HG02885 (cell line): ENCODE data around the gene RASL11B.

ENCODE experiments used
- ATAC-seq: cut with Tn5 transposase; IDR thresholded peaks from one replicate; pipeline ENCODE4 v1.9.1; 2021; ENCODE audit warnings: mild to moderate bottlenecking; ENCODE audit not compliant: unreplicated experiment, poor library complexity

Gene RASL11B

GRCh38 chr4:52842792-52843191 lies 19.3 kb upstream of the RASL11B start:
- no peak for ATAC-seq

- ATAC-seq = no peak
These were observed 18.8 kb upstream of the RASL11B start for GRCh38 chr4:52843351-52843750.

DNA sequence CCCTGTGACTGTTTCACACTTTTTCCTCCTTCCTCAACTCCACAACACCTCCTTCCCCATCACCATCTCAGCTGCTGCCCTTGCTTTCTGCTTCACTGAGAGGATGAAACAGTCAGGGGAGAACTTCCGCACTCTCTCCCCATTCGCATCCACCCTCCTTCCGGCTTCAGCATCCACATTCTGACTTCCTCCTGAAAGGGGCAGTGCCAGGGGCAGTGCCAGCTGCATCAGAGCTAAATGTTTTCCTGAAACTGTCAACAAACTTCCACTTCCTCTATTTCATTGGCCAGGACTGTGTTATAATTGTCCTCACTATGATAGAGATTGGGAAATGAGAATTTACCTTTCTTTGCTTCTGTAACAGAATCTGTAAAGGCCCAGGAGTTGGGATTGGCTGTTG lies 18.2 kb upstream of the RASL11B start:
- peak; percentile 52 for ATAC-seq

DNA sequence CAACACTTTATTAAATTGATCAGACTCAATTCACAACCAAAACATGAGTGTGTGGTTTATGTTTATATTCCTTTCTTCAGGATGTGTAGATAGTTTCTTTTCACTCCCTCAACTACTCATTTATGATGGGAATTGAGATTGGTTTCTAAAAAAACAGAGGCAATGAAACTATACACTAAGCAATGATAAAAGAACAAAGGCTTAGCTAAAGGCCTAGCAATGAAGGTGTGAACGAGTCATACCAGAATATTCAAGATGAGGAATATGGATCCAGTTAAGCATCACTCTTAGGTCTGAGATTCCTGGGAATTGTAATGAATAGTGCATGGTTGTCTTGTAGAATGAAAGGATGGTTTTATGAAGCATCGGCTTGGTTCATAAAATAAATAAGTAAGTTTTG lies 17.5 kb upstream of the RASL11B start:
- ATAC-seq = no peak

DNA sequence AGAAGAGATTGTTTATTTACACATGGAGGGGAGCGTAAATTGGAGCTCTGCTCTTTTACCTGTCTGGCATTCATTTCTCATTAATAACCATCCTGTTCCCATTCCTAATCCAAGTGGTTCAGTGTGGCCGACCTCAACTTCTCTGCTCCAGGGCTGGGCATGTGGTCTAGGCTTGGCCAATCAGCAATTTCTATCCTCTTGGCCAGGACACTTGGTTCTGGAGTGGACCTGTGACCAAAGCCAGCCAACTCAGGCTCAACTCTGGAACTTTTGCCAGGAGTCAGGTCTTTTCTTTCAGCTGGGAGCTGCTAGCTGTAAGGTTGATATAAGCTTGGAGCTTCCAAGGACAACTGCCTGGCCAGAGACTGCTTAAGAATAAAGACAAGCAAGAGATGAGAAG lies 15.6 kb upstream of the RASL11B start:
- ATAC-seq = no peak

GRCh38 chr4:52848254-52848653 lies 13.9 kb upstream of the RASL11B start:
- ATAC-seq = no peak

DNA sequence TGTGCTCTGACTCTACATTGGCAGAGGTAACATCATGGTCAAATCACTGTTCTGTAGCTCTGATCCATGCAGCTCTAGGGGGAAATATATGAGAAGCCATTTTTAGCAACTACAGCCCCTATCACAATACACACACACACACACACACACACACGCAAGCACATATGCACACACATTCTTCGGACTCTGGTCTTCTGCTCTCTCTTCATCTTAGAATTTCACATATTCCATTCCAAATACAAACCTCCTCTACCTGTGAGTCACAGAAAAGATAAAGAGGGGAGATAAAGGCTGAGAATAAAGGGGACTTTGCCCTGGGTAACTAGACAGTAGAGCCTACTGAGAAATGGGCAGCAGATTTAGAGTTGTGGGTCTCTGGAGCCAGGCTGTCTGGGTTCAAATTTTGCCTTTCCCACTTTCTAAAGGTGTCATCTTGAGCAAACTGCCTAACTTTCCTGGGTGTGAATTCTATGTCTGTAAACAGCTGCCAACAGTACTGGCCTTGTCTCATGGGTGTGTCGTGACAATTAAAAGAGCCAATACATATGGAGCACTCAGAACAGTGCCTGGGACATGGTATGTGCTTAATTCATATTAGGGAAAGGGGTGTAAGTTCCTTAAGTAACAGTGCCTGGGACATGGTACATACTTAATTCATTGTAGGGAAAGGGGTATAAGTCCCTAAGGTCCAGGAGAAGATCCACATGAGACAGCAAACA lies 11.6 kb upstream of the RASL11B start:
- ATAC-seq = no peak

GRCh38 chr4:52852041-52852440 lies 10.1 kb upstream of the RASL11B start:
- ATAC-seq = no peak

DNA sequence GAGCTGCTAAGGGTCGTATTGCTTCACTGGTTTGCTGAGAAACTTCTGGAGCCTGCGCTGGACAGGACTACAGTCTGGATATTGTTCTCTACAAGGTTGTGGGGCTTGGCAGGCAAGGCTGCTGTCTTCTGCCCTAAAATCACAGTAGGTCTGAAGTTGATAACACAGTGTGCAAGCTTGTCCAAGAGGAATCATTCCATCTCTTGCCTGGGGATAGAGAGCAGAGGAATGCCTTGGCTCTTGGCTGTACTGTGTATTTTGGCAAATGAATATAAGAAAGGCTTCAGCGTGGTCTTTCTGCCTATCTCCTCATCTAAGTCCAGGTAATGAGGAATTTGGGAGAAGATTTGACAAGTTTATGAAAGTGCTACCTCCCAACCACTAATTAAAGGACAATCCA lies 9.4 kb upstream of the RASL11B start:
- ATAC-seq = no peak

- ATAC-seq = no peak
These were observed 8.8 kb upstream of the RASL11B start for GRCh38 chr4:52853351-52853750.

GRCh38 chr4:52856801-52857200 lies 5.3 kb upstream of the RASL11B start:
- ATAC-seq = no peak

DNA sequence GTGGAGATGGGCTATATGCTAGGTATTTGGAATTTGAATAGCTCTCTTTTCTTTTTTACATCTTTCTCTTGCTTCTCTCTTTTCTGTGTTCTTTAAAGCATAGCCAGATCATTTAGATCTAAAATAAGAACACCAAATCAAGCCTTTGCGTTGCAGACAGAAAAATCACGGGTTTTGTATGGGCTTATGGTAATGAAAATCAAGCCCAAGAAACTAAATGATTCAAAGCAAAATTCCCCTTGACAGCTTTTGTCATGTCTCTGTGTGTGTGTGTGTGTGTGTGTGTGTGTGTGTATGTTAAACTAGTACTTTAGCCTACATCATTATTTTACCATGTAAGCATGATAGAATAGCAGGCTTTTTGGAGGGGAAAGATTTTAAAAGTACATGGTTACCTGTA lies 1.8 kb upstream of the RASL11B start:
- no peak for ATAC-seq

DNA sequence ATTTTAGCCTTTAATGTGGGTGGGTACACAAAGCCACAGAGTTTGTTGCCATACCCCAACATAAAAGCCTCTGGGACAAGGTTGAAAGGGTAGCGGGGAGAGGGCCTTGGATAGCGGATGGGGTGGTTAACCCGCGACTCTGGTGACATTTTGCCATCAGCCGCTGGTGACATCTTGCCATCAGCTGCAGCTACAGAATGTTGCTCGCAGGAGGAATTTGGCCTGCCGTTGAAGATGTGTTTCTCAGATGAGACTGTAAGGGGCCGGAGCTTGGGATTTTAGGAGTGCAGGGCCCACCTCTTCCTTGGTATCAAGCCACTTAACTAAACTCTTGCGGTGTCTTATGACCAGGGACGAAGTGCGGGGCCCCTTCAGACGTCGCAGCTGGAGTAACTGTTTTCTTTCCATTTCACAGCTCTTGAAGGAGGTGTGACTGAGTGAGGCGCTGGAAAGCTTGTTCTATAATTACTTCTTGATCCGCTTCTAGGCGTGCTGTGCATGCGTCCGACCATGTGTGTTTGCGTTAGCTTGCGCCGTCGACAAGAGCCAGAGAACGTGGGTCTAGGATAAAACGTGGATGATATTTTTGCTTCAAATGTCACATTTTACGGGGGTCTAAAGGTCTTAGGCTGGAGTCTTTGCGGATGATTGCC lies 820 bp upstream of the RASL11B start:
- no peak for ATAC-seq

GRCh38 chr4:52862639-52863161 lies 583 bp downstream of the RASL11B start:
- ATAC-seq = no peak

- no peak for ATAC-seq
These were observed 1.2 kb downstream of the RASL11B start for GRCh38 chr4:52863324-52863723.

GRCh38 chr4:52864793-52865192 lies 2.7 kb downstream of the RASL11B start:
- ATAC-seq = no peak

GRCh38 chr4:52865300-52865699 lies 3.2 kb downstream of the RASL11B start:
- ATAC-seq = no peak

GRCh38 chr4:52866734-52867133 lies 4.6 kb downstream of the RASL11B start:
- ATAC-seq = no peak

- no peak for ATAC-seq
These were observed 5.0 kb downstream of the RASL11B start for GRCh38 chr4:52867163-52867562.

- no peak for ATAC-seq
These were observed 6.0 kb downstream of the RASL11B start for GRCh38 chr4:52868133-52868532.

DNA sequence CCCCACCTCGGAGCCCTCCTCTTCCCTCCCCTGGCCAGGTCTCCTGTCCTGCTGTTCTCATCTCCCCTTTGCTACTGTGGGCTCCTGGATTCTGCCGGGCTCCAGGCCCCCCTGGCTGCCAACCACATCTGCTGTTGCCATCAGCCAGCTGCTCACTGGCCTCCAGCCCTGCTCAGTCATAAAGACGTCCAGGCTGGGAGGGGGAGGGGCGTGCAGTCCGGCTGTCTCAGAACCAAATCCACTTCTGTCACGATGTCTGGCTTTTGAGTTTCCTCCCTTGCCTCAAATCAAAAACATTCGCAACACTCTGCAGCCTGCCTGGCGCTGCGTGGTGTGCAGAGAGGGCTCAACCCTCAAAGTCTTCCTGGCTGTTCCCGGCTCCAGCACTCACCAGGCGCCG lies 7.1 kb downstream of the RASL11B start:
- ATAC-seq = no peak

DNA sequence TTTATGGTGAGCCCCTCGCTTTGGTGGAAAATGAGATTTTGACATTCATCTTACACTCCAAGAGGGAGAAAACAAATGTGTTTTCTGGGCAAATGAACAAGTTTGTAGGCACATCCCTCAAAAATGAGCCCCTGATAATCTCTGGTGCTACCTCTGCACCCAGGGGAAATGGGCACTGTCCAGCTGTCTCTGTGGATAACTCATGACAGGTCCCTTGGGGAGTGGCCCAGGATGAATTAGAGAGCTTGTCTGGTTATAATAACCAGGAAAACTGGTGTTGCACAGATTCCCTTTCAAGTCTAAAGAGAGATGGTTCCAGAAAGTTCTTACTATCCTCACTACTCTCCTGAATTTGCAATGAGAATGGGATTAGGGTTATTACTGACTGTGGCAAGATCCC lies 7.5 kb downstream of the RASL11B start:
- no peak for ATAC-seq
